DMS53 treated with DMSO at 0.1 percent for 48 hours (cell line): Measurements from ENCODE around the gene CTSD.
A peak's percentile ranks its signal among the peaks of the same experiment; 100 is the strongest.
"Not testable (repeated sequence)": the region's sequence is repeated elsewhere in the genome, so short reads cannot be mapped to it uniquely, and the experiment has no call there.

ENCODE experiments used
- DNase-seq: peaks from one replicate; lab custom pipeline; 2025; ENCODE audit not compliant: unreplicated experiment; lab: John Stamatoyannopoulos, UW

The CTSD gene

DNA sequence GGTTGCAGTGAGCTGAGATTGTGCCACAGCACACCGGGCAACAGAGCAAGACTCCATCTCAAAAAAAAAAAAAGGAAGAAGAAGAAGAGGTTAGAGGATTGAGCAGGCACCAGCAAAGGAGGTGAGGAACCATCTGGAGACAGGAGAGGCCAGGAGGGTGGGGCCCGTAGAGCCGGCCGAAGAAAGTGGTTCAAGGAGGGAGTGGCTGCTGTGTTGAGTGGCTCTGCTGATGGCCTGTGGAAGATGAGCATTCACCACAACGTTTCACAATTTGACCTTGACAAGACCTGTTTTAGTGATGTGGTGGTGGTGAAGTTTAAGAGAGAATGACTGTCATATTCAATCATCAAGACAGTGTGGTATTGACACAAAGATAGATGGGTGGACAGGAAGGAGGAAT is 6.8 kb upstream of the CTSD start:
- DNase-seq, result no peak

DNA sequence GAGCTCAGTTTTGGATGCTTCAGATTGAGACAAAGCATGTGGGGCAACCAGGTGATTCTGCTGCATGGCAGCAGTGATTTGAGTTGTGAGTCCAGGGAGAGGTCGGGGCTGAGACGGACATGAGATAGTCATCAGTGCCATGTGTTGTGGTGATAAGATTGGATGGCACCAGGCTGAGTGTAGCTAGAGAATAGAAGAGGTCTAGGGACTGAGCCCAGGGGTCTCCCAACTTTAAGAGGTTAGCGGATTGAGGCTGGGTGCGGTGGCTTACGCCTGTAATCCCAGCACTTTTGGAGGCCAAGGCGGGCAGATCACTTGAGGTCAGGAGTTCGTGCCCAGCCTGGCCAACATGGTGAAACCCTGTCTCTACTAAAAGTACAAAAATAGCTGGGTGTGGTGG is 6.3 kb upstream of the CTSD start:
- no peak for DNase-seq

DNA sequence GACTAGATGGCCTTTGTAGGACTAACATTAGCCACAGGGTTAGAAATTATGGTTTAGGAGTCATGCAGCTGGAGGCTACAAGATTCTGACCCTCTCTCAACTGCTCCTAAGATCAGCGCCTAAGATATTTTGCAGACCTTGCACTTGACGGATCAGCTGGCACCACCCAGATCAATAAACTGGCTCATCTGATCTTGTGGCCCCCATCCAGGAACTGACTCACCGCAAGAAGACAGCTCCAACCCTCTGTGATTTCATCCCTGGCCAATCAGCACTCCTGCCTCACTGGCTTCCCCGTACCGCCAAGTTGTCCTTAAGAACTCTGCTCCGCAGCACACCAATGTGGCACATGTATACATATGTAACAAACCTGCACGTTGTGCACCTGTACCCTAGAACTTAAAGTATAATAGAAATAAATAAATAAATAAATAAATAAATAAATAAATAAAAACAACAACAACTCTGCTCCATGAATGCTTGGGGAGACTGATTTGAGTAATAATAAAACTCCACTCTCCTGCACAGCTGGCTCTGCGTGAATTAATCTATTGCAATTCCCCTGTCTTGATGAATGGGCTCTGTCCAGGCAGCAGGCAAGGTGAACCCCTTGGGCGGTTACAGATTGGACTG is 5.7 kb upstream of the CTSD start:
- DNase-seq, result not testable (repeated sequence)

GRCh38 chr11:1768141-1768469 is 4.4 kb upstream of the CTSD start:
- DNase-seq, result no peak

GRCh38 chr11:1767399-1768140 is 3.8 kb upstream of the CTSD start:
- no peak for DNase-seq

DNA sequence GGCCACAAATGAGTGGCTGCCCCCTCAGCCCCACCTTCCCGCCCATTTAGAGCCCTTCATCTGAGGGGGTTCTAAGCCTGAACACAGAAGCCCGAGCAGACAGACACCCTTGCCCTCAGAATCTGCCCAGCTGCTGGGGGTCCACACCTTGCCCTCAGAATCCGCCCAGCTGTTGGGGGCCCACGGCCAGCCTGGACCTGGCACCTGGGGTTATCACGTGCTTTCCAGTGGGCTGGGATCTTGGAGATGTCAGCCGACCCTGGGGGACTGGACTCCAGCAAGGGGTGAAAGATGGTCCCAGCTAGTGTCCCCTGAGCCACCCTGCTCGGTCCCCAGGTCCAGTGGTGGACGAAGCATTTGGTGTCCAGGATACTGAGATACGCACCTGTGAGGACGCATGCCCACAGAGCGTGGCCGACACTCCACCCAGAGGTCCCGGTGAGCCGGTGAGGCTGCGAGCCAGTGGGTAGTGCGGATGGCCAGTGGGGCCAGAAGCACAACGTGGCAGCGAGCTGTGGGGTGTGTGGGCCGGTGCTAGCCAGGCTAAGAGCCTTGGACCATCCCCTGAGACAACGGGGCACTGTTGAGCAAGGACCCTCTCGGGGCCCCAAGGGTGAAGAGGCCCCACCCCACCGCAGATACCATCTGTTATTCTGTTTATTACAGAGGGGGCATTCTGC is 3.1 kb upstream of the CTSD start:
- DNase-seq, result no peak

DNA sequence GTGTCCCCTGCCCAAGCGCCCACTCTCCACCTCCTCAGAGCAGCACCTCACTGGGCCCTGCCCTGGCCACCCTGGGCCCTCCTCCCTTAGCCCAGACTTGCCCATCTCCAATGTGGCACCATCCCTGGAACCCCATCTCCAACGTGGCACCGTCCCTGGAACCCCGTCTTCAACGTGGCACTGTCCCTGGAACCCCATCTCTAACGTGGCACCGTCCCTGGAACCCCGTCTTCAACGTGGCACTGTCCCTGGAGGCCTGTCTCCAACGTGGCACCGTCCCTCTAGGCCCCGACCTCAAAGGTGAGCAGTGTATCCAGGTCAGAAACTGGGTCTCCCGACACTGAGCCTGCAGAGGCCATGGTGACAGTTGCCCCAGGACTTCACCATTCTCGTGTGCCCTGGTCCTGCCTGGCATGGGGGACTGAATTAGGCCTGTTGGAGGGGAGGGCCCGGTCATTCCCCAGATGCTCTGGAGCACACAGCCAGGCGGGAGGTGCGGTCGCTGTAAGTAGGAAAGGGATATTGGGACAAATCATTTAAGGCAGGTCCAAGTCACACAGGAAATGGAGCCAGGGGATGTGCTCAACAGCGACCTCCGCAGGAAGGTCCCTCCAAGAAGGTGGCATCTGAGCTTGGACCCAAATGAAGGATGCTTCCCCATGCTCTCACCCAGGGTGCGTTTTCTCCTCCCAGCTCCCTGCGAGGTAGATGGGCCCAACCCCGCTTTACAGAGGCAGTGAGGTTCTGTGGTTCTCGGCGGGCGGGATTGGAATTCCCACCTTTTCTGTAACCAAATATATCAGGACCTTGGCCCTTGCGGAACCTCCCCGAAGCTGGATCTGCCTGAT is 2.4 kb upstream of the CTSD start:
- DNase-seq, result no peak

DNA sequence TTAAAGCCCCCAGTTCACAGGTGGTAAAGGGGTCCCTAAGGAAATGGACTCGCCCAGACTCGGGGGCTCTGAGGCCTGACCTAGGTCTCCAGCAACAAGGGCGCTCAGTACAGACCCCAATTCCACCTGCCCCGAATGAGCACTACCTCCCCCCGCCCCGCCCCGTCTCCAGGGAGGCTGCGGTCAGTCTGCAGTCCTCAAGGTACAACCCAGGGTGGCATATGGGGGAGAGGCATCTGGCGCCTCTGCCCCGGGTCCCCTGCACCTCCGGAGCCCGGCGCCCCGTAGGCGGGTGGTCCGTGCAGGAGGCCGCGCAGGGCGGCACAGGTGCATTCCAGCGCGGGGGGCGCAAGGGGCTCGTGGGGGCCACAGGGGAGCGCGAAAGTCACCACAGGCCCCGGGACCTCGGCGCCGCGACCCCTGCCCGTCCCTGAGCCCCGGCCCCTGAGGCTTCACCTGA is 361 bp downstream of the CTSD start:
- no peak for DNase-seq

DNA sequence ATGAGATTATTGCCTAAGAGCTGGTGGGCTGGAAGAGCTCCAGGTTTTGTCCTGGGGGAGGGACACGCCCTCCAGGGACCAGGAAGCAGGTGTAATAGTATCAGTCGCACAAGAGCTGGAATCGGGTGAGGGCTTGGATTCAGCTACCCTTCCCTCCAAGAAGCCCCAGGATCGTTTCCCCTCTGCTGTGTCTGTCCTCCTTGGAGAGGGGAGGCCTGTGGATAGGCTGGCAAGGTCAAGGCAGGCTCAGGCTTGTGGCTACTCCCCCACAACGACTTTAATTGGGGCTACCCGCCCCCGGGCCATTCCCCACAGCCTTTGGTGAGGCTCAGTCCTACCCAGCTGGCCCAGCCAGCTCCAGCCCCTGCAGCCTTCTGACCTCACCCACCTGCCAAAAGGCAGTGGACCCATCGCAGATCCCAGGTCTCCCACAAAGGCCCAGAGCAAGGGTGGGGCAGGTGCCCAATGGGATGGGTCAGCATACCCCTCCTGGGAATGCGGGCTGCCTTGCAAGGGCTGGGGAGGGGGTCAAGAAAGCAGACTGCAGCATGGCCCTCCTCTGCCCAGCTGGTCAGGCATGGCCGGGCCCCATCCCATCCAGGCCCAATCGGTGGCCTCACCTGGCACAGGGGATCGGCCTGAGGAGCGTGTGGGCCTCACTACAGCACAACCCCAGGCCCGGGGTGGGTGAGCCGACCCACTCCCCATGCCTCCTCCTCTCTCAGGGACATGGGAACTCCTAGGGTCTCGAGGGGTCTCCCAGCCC is 1.0 kb downstream of the CTSD start:
- peak; percentile 16 for DNase-seq

DNA sequence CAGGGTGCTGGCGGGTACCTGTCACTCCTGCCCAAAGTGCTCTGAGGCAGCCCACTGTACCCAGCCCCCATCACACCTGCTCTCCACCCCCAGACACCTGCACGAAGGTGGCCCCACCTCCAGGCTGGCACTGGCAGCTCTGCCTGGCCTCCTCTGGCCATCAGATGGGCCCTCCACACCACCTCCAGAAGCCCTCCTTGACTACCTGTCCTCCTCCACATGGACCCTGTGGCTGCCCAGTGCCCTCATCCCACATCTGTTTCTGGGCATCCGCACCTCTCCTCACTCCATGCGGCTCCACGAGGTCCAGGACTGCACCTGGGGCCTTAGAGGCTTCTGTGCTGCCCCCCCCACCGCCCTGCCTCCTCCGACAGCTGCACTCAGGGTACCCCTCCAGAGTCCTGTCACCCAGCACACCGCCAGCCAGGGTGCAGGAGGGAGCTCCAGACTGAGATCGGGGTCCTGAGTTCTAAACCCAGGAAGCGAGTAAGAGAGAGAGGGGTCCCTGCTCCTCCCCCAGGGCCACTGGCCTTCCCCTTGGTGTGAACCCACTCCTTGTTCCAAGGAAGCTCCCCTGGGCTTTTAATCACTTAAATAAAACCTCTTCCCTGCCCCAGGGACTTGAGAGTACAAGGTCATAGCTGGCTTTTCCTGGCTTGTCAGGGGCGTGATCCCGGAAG is 1.7 kb downstream of the CTSD start:
- no peak for DNase-seq

DNA sequence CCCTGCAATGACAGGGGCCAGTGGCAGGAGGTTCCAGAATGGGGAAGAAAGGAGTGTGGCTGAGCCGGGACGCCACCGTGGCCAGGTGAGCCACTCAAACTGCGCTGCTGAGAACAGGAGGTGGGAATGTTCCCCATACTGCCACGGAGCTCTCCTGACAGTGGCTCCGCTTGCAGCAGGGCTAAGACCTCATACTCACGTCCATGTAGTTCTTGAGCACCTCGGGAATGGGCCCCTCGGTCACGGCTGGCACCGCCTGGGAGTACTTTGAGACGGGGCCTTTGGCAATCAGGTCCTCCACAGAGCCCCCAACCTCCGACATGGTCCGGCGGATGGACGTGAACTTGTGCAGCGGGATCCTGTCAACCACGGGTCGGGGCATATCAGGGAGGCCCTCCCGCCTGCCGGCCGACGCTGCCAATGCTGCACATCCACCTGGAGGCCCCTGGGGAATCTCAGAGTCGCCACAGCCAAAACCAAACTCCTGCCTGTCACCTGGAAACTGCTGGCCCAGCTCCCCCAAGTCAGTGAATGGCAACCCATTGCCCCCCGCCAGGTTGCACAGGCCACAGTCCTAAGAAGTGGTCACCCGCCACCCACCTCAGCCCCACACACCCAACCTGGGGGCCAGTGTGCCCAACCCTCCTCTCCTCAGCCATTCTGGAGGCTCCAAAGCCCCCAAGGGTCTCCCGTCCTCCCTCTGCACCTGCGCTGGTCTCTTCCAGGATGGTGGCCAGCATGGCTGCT is 2.4 kb downstream of the CTSD start:
- no peak for DNase-seq

- no peak for DNase-seq
These were observed 3.2 kb downstream of the CTSD start for GRCh38 chr11:1760351-1761109.

DNA sequence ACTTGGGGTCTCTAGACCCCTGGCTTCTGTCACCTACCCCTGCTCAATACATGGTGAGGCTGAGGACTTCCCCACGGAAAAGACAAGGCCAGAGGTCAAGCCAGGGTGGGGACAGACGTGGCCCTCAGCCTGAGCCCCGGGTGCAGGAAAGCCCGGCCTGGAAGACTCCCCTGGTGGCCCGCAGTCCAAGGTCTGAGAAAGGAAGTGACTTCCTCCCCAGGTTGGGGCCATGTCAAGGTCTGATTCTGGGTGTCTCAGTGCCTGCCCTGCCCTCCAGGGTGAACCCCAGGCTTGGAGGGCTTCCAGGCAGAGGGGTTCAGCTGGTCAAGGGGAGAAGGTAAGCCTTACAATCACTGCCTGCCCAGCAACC is 3.9 kb downstream of the CTSD start:
- no peak for DNase-seq

GRCh38 chr11:1759151-1759850 is 4.4 kb downstream of the CTSD start:
- DNase-seq, result no peak

DNA sequence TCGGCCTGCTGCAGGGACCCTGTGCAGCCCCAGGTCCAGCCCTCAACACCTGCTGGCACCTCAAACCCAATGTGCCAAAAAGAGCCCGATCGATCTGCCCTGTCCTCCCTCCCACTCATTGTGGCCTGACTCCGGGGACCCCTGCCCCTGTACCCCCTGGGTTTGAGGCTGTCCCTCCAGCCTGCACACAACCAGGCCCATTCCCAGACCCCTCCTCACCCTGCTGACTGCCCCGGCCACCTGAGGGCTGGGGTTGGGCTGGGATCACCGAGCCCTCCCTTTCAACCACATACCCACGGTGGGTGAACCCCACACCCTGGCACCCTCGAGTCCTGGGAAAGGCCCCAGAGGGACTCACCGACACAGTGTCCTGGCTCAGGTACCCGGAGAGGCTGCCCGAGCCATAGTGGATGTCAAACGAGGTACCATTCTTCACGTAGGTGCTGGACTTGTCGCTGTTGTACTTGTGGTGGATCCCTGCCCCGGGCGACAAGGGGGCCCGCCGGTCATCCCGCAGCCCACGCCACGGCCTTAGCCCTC is 5.0 kb downstream of the CTSD start:
- DNase-seq, result no peak

- DNase-seq, result no peak
These were observed 5.7 kb downstream of the CTSD start for GRCh38 chr11:1757861-1758610.
